Measurements from ENCODE around the gene MPHOSPH9.
"Not testable (repeated sequence)": the region's sequence is repeated elsewhere in the genome, so short reads cannot be mapped to it uniquely, and the experiment has no call there.

Gene MPHOSPH9

DNA sequence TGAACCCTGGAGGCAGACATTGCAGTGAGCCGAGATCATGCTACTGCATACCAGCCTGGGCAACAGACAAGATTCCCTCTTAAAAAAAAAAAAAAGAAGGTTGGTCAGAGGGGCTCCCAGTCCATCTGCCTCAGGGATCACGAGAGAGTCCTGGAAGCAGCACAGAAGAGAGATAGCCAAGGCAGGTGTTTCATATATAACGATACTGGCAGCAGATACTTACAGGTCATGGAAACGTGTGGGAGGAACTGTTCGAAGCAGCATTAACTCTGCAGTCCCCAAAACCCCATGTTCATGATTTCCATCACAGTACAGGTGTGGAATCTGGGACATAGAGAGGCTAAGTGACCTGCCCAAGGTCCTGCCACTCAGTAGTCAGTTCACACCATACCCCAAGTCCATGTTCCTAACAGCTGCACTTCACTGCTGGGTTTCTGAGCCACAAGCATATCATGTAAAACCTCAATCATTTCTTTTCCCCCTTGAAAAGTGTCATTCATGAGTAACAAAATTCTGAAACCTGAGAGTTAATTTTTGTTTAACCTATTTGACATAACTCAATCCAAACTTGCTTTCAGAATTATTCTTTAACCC is 22.0 kb upstream of the MPHOSPH9 start:
- DNase-seq (ENCODE audit: low spot score) = no peak

GRCh38 chr12:123253641-123254459 is 20.9 kb upstream of the MPHOSPH9 start:
- no peak for DNase-seq (ENCODE audit: low spot score)

- not testable (repeated sequence) for DNase-seq (ENCODE audit: low spot score)
Observed at GRCh38 chr12:123252365-123252764, 19.4 kb upstream of the MPHOSPH9 start.

DNA sequence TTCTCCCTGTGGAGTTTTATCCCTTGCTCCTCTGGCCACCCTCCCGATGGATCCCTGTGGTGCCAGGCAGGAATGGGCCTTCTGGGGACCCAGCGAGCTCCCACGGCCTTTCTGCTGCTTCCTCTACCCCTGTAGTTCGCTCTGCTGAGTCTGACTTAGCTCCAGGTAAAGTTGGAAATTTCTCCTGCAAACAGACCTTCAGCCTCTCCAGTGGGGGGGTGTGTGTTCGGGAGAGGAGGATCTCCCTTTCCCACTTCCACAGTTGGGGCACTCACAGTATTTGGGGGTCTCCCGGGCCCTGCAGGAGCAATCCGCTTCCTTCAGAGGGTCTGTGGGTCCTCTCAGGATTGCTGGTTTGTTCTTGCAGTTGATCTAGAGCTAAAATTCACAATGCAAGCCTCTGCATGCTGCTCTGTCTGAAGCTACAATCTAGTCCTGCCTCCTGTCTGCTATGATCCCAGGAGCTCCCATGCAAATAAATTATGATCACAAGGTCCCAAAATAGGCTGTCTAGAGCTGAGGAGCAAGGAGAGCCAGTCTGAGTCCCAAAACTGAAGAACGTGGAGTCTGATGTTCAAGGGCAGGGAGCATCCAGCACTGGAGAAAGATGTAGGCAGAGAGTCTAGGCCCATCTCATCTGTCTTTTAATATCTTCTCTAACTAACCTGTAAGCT is 18.6 kb upstream of the MPHOSPH9 start:
- no peak for DNase-seq (ENCODE audit: low spot score)

DNA sequence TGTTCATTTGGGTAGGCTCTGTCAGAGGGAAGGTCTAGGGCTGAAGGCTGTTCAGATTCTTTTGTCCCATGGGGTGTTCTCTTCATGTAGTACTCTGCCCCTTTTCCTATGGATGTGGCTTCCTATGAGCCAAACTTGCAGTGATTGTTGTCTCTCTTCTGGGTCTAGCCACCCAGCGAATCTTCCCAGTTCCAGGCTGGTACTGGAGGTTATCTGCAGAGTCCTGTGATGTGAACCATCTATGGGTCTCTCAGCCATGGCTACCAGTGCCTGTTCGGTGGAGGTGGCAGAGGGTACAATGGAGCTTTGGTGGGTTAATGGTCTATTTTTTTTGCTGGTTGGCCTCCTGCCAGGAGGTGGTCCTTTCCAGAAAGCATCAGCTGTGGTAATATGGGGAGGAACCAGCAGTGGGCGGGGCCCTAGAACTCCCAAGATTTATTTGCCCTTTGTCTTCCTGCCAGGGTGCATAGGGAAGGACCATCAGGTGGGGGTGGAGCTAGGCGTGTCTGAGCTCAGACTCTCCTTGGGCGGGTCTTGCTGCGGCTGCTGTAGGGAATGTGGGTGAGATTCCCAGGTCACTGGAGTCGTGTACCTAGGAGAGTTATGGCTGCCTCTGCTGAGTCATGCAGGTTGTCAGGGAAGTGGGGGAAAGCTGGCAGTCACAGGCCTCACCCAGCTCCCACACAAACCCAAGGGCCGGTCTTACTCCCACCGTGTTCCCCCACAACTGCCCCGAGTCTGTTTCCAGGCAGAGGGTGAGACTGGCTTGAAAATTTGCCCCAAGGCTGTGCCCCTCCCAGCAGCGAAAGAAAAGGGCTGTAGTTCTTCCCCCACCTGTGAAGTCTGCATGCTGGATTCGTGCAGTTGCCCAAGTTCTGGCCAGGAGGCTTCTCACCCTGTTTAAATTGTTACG is 17.8 kb upstream of the MPHOSPH9 start:
- no peak for DNase-seq (ENCODE audit: low spot score)

DNA sequence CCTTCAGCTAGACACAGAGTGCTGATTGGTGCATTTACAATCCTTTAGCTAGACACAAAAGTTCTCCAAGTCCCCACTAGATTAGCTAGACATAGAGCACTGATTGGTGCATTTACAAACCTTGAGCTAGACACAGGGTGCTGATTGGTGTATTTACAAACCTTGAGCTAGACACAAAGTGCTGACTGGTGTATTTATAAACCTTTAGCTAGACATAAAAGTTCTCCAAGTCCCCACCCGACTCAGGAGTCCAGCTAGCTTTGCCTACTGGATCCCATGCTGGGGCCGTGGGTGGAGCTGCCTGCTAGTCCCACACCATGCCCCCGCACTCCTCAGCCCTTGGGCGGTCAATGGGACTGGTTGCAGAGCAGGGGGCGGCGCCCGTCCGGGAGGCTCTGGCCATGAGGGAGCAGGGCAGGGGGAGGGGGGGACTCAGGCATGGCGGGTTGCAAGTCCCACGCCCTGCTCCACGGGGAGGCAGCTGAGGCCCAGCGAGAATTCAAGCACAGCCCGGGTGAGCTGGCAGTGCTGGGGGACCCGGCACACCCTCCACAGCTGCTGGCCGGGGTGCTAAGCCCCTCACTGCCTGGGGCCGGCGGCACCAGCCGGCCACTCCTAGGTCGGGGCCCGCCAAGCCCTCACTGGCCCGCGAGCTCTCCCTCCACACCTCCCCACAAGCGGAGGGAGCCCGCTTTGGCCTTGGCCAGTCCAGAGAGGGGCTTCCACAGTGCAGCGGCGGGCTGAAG is 16.2 kb upstream of the MPHOSPH9 start:
- DNase-seq (ENCODE audit: low spot score) = not testable (repeated sequence)

- not testable (repeated sequence) for DNase-seq (ENCODE audit: low spot score)
Observed at GRCh38 chr12:123248129-123248528, 15.2 kb upstream of the MPHOSPH9 start.

GRCh38 chr12:123245678-123246077 is 12.7 kb upstream of the MPHOSPH9 start:
- no peak for DNase-seq (ENCODE audit: low spot score)

- no peak for DNase-seq (ENCODE audit: low spot score)
Observed at GRCh38 chr12:123243671-123244262, 10.8 kb upstream of the MPHOSPH9 start.

GRCh38 chr12:123242116-123242904 is 9.4 kb upstream of the MPHOSPH9 start:
- DNase-seq (ENCODE audit: low spot score) = no peak

GRCh38 chr12:123238961-123239360 is 6.0 kb upstream of the MPHOSPH9 start:
- DNase-seq (ENCODE audit: low spot score) = no peak

- no peak for DNase-seq (ENCODE audit: low spot score)
Observed at GRCh38 chr12:123238330-123238682, 5.4 kb upstream of the MPHOSPH9 start.

DNA sequence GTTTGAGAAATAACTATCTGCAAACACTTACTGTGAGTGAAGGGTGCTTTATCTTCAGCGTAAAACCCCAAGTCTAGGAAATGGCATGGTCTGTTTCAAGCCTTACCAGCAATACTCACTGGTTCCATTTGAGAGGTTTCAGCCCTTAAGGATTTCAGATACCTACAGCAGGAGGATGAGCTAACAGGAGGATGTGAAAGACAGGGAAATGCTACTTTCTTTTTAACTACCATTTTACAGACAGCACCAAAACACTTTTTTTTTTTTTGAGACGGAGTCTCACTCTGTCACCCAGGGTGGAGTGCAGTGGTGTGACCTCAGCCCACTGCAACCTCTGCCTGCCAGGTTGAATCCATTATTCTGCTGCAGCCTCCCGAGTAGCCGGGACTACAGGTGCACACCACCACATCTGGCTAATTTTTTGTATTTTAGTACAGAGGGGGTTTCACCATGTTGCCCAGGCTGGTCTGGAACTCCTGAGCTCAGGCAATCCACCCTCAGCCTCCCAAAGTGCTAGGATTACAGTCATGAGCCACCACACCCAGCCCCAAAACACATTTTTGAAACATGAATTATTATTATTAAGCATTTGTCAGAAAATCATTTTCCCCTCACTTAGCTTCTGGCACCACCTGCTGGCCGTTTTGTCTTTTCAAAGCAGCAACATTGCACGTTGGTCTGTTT is 4.8 kb upstream of the MPHOSPH9 start:
- peak; percentile 86 for DNase-seq (ENCODE audit: low spot score)

GRCh38 chr12:123233505-123234308 is 766 bp upstream of the MPHOSPH9 start:
- DNase-seq (ENCODE audit: low spot score) = peak; percentile 34

DNA sequence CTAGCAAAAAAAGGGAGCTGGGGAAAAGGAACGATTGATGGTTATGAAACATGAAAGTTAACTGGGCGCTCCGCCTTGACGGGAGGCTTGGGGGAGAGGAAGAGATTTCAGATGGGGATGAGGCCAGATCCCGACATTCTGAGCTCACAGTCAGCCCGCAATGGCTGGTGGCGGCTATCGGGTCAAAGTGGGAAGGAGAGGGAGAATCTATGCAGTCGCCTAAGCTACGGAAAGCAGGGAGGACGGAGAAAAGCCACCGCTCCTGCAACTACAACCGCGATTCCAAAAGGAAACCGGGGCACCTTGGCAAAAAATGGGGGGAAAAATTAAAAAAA is 502 bp downstream of the MPHOSPH9 start:
- no peak for DNase-seq (ENCODE audit: low spot score)

GRCh38 chr12:123231931-123232330 is 1.0 kb downstream of the MPHOSPH9 start:
- peak; percentile 22 for DNase-seq (ENCODE audit: low spot score)

DNA sequence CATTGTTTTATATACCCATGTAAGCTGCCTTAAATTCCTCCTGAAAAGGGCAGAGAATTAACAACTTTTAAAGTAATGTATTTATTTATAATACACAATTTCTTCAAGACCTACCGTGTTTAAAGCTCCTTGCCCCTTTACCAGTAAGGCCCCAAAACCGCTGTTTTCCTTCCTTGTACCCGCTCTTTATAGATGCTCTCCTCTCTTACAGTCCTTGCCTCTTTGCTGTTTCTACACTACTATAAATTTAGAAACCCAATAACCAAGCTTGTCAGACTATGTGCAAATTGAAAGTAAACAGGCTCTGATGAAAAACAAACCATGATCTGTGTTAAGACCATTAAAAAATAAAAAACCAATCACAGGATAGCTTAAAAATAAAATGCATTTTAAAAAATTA is 3.9 kb downstream of the MPHOSPH9 start:
- DNase-seq (ENCODE audit: low spot score) = no peak

DNA sequence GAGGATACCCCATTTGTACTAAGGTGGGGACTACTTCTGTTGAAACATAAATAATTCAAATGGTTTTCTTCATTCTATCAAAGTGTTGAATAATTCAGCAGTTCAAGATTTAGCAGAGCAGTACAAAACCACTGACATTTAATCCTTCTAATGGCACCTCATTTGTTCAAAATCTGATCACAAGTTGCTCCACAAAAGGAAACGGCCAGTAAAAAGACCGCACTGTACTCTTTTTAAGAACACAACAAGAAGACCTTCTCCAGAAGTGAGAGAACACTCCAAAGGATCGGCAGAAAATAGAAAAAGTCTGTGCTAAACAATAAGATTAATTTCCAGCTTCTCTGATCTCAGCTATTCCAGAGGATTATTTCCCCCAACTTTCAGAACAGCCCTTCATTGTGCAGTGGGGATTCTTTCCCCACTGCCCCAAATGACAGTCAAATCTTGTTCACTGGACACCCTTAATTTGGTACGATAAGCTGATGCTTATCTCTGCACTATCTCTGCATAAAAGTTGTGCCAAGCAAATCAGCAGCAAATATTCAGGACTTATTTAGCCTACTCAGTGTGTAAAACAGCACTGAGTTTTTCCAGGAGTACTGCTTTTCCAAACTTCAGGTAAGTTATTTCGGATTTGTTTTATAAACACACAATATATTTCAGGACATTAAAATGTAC is 5.2 kb downstream of the MPHOSPH9 start:
- no peak for DNase-seq (ENCODE audit: low spot score)

Measured in NAMALWA (cell line).